SIG-M5 treated with dmso at 0.1 percent for 504 hours (cell line): ENCODE results near the gene CLCA4.

Experiments used
- DNase-seq: peaks from one replicate; lab custom pipeline; 2025; ENCODE audit not compliant: unreplicated experiment; lab: John Stamatoyannopoulos, UW

The CLCA4 gene

DNA sequence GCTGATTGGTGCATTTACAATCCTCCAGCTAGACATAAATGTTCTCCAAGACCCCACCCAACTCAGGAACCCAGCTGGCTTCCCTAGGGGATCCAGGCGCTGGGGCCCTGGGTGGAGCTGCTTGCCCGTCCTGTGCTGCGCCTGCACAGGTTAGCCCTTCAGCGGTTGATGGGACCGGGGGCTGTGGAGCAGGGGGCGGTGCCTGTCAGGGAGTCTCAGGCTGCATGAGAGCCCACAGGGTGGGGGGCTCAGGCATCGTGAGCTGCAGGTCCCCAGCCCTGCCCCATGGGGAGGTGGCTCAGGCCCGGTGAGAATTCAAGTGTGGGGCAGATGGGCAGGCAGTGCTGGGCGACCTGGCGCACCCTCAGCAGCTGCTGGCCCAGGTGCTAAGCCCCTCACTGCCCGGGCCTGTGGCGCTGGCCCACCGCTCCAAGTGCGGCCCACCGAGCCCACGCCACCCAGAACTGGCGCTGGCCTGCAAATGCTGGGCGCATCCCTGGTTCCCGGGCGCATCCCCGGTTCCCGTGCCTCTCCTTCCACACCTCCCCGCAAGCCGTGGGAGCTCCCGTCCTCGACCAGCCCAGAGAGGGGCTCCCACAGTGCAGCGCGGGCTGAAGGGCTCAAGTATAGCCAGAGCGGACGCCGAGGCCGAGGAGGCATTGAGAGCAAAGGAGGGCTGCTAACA, 23.1 kb upstream of the CLCA4 start:
- no peak for DNase-seq

- DNase-seq, result no peak
Observed at GRCh38 chr1:86527306-86527705, 19.6 kb upstream of the CLCA4 start.

DNA sequence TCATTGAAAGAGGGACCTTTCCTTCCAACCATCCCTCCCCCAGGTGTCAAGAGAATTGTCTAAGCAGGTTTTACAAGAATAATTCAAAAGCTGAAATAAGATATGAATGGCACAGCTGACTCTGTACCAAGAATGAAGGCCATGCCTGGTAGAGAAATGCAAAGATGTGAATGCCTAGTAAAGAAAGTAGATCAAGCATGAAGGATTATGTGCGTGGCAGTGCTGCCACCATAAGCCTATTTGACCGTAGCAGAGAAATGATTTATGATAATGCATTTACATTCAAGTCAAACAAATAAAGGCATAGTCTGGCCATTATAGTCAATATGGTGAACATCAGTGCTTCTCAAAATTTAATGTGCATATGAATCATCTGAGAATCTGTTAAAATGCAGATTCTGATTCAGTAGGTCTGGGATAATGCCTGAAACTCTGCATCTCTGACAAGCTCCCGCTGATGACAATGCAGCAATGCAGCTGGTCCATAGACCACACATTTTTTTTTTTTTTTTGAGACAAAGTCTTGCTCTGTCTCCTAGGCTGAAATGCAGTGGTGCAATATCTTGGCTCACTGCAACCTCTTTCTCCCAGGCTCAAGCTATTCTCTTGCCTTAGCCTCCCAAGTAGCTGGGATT, 16.6 kb upstream of the CLCA4 start:
- DNase-seq, result no peak

- DNase-seq, result no peak
Observed at GRCh38 chr1:86537928-86538695, 8.8 kb upstream of the CLCA4 start.

GRCh38 chr1:86538775-86539174, 8.1 kb upstream of the CLCA4 start:
- no peak for DNase-seq

DNA sequence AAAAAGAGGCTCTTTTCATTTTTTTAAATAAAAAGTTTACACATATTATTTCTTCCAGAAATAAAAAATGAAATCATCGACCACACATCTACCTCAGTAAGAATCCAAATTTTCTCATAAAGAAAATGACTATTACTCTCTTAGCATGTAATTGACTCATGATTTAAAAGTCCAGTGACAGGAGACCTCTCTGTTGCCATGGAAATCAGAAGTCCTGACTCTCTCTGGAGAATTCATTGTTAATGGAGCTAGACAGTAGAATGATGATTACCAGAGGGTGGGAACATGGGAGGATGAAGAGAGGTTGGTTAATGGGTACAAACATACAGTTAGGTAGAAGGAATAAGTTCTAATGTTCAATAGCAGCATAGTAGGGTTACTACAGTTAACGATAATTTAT, 5.0 kb upstream of the CLCA4 start:
- DNase-seq, result no peak

- no peak for DNase-seq
Observed at GRCh38 chr1:86542631-86543030, 4.2 kb upstream of the CLCA4 start.

- no peak for DNase-seq
Observed at GRCh38 chr1:86548839-86549238, 2.0 kb downstream of the CLCA4 start.

DNA sequence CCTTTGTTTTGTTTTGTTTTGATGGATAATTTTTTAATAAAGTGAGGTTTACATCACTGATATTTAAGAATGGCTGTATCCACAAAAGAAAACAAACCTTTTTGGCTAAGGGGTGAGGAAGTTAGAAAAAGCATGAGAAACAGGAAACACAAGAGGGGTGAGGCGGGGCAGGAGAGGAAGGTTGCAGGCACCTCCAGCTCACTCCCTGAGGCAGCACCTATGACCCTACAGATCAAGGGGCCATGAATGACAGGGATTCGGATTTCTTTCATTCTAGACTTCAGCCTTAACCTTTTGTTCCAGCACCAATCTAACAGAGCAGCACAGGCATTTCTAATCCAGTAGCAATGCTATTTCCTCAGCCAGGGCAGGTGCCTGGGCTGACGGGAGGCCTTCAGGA, 4.4 kb downstream of the CLCA4 start:
- no peak for DNase-seq

DNA sequence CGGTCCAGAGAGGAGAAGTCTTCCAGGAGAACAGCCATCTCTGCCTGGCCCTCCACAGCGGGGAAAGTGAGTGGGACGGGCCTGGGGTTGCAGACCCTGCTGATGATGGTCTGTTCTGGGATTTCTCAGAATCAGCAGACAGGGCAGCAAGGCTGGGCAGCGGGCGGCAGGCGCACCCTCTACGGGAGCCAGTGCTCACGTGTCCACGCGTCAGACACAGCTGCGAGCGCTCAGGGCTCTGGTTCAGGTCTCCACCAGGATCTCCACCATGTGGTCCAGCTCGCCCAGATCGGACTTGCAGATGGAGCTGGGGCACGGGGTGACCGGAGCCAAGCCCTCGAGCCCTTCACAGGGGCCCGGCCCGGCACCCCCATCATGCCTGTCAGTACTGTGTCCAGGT, 5.5 kb downstream of the CLCA4 start:
- no peak for DNase-seq

DNA sequence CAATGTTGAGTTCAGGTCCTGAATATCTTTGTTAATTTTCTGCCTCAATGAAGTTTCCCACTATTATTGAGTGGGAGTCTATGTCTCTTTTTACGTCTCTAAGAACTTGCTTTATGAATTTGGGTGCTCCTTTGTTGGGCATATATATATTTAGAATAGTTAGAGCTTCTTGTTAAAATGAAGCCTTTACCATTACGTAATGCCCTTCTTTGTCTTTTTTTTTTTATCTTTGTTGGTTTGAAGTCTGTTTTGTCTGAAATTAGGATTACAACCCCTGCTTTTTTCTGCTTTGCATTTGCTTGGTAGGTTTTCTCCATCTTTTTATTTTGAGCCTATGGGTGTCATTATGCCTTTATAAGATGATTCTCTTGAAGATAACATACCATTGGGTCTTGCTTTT, 10.9 kb downstream of the CLCA4 start:
- DNase-seq, result no peak

GRCh38 chr1:86563849-86564248, 17.0 kb downstream of the CLCA4 start:
- no peak for DNase-seq

DNA sequence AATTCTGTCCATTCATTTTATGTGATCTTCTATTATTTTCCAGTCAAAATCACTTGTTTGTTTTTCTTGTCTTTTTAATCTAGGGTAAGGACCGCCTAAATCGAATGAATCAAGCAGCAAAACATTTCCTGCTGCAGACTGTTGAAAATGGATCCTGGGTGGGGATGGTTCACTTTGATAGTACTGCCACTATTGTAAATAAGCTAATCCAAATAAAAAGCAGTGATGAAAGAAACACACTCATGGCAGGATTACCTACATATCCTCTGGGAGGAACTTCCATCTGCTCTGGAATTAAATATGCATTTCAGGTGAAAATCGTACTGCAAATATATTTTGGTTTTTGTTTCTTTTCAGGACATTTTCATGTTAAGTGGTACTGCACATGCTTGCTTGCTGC, 20.5 kb downstream of the CLCA4 start:
- no peak for DNase-seq

DNA sequence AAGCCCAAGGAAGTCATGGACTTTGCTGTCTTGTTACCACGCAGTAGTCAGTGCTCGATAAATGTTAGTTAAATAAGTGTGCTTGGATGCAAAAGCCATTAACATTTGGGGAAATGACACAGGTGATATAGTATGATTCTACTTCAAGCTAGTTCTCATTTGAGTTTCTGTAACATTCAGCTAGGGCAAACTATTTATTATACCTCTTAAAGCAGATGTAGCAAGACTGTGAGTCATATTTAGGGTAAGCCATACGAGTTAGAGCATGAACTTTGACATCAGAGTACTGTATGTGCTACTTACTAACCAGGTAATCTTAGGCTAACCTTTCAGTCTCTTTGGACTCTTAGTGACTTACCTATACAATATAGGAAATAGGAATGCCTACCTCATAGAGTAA, 21.0 kb downstream of the CLCA4 start:
- no peak for DNase-seq

DNA sequence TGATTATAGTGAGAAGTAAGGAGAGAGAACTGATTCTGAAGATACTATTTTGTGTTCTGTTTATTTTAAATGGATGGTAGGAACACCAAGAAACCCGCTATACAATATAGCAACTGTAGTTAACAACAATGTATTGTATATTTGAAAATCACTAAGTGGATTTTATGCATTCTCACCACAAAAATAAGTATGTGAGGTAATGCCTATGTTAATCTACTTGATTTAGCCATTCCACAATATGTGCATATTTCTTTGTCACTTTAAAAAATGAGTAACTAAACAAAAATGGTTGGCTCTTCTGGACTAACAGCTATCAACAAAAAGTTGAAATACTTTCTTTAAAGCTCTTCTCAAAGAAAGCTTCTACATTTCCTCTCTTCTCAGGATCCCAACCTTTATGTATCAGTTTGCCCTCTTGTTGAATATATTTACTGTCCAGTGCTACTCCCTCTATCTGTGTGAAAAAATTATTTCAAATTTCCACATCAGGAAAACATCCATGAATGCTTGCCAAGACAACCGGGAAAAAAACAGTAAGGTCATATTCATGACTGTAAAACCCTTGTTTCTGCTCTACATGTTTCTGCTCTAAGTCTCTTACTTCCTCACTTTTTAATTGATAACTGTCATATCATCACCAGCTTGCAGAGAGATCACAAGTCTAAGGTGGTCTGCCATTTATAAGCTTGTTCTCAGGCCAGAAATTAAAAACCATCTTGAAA, 27.0 kb downstream of the CLCA4 start:
- DNase-seq, result no peak

- no peak for DNase-seq
Observed at GRCh38 chr1:86581231-86581630, 34.4 kb downstream of the CLCA4 start.

DNA sequence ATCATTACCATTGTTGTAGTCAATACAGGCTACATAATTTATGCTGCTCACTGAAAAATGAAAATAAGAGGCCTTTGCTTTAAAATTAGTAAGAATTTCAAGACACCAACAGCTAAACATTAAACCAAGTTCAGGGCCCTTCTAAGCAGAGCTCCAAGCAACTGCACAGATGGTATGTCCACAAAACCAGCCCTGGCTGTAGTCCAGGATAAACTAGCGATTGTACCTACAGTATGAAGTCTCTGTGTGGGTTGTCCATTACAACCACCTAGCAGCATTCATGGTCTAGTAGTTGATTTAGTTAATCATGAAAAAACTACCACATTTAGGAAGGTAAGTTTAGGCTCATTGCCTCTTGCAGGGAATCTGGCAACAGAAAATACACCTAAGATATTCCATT, 35.3 kb downstream of the CLCA4 start:
- no peak for DNase-seq

- DNase-seq, result no peak
Observed at GRCh38 chr1:86583032-86583431, 36.2 kb downstream of the CLCA4 start.

- no peak for DNase-seq
Observed at GRCh38 chr1:86583593-86583992, 36.7 kb downstream of the CLCA4 start.

- DNase-seq, result no peak
Observed at GRCh38 chr1:86594284-86594770, 47.4 kb downstream of the CLCA4 start.

DNA sequence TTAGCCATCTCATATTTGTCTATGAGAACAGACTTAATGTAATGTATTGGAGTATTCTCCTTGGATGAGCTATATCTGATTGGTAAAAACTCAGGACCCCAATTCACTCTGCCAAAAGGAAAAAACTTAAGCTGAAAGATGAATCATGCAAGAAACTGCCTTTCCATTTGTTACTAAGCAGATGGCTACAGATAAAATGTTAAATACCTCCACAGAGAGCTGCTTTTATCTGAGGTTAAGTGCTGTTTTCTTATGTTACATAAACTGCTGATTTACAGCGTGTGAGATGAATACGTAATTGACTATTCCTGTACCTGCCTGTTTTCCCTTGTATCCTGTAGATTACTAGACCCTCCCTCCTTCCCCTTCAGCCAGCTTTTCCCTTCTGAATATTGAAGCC, 49.3 kb downstream of the CLCA4 start:
- DNase-seq, result no peak
